GM23338 (cell line): Measurements from ENCODE around the gene MYRFL. TPM values are rescaled to one million over a fixed set of nuclear protein-coding genes. Genes with fewer than 3 reads are reported as not detected.

ENCODE experiments used
- ATAC-seq: fragments of 200-7000 bp; cut with Tn5 transposase; 3 replicates; pipeline ENCODE4 v1.9.1; 2020
- DNase-seq: peaks from one replicate; pipeline ENCODE4 v3.0.0-alpha.2; 2015; ENCODE audit warnings: low spot score
- H2AFZ ChIP-seq: fragments of 200-600 bp; sonication (generic); 2 replicates; pipeline ENCODE4 v1.8.0; 2016; ENCODE audit warnings: antibody characterized with exemption, mild to moderate bottlenecking, moderate library complexity
- H3F3A ChIP-seq: fragments of 200-600 bp; sonication (generic); replicated peaks from 2 replicates; pipeline ENCODE4 v1.8.0; 2017; ENCODE audit warnings: antibody characterized with exemption, mixed run types, low read depth
- H3K27ac ChIP-seq: fragments of 200-600 bp; sonication (generic); 2 replicates; pipeline ENCODE4 v1.6.1; 2016; ENCODE audit warnings: low read depth
- H3K27me3 ChIP-seq: fragments of 200-600 bp; sonication (generic); 2 replicates; pipeline ENCODE4 v1.8.0; 2016; ENCODE audit warnings: mild to moderate bottlenecking, mixed run types, moderate library complexity; ENCODE audit not compliant: insufficient read depth
- H3K36me3 ChIP-seq: fragments of 200-600 bp; sonication (generic); 2 replicates; pipeline ENCODE4 v1.8.0; 2016; ENCODE audit warnings: mild to moderate bottlenecking; ENCODE audit not compliant: insufficient read depth
- H3K4me1 ChIP-seq: fragments of 200-600 bp; sonication (generic); 2 replicates; pipeline ENCODE4 v1.8.0; 2016; ENCODE audit warnings: mild to moderate bottlenecking, moderate library complexity; ENCODE audit not compliant: insufficient read depth
- H3K4me2 ChIP-seq: fragments of 200-600 bp; sonication (generic); 2 replicates; pipeline ENCODE4 v1.7.1; 2017; ENCODE audit warnings: mixed run types
- H3K4me3 ChIP-seq: fragments of 200-600 bp; sonication (generic); 2 replicates; pipeline ENCODE4 v1.6.1; 2016; ENCODE audit warnings: mixed run types
- H3K79me2 ChIP-seq: fragments of 200-600 bp; sonication (generic); replicated peaks from 2 replicates; pipeline ENCODE4 v1.8.0; 2017; ENCODE audit warnings: mild to moderate bottlenecking; ENCODE audit not compliant: insufficient read depth
- H3K9me2 ChIP-seq: fragments of 200-600 bp; sonication (generic); 2 replicates; pipeline ENCODE4 v1.8.0; 2017; ENCODE audit not compliant: insufficient read depth
- H4K20me1 ChIP-seq: fragments of 200-600 bp; sonication (generic); replicated peaks from 2 replicates; pipeline ENCODE4 v1.8.0; 2017; ENCODE audit warnings: mild to moderate bottlenecking; ENCODE audit not compliant: insufficient read depth
- H3K27ac Mint-ChIP-seq: 2 replicates; pipeline ENCODE4 v1.8.0; 2020; ENCODE audit warnings: inconsistent platforms, mild to moderate bottlenecking, moderate library complexity, mixed read lengths
- H3K27me3 Mint-ChIP-seq: 3 replicates; pipeline ENCODE4 v1.8.0; 2022; ENCODE audit warnings: low read depth, mild to moderate bottlenecking, moderate library complexity, mixed read lengths, inconsistent platforms; ENCODE audit not compliant: insufficient read depth, poor library complexity
- H3K36me3 Mint-ChIP-seq: 3 replicates; pipeline ENCODE4 v1.8.0; 2021; ENCODE audit warnings: low read depth, mild to moderate bottlenecking, inconsistent platforms, moderate library complexity, mixed read lengths
- H3K4me1 Mint-ChIP-seq: 3 replicates; pipeline ENCODE4 v1.8.0; 2020; ENCODE audit warnings: mild to moderate bottlenecking, inconsistent platforms, mixed read lengths
- H3K4me3 Mint-ChIP-seq: 3 replicates; pipeline ENCODE4 v1.8.0; 2021; ENCODE audit warnings: moderate library complexity, mild to moderate bottlenecking, inconsistent platforms, mixed read lengths
- H3K9me3 Mint-ChIP-seq: 3 replicates; pipeline ENCODE4 v1.8.0; 2020; ENCODE audit warnings: moderate library complexity, mild to moderate bottlenecking, inconsistent platforms, mixed read lengths
- CREB1 ChIP-seq: fragments of 250-450 bp; sonication (Bioruptor Pico); IDR thresholded peaks from 2 replicates; pipeline ENCODE4 v1.5.0; 2020; ENCODE audit warnings: low read depth, mild to moderate bottlenecking, moderate library complexity
- CTCF ChIP-seq, 2 experiments: fragments of 200-600 bp in 1 of 2; sonication (generic) in 1 of 2; conservative IDR thresholded peaks; 2 replicates each; pipeline versions ENCODE4 v1.5.1 to v1.6.1; 2016 to 2017; ENCODE audit warnings: antibody characterized with exemption in 2 of 2, low read depth in 2 of 2, mild to moderate bottlenecking in 2 of 2, moderate library complexity in 1 of 2
- ETS1 ChIP-seq: IDR thresholded peaks from 2 replicates; pipeline ENCODE4 v1.6.1; 2016; ENCODE audit warnings: antibody characterized with exemption
- EZH2 ChIP-seq: fragments of 200-600 bp; sonication (generic); IDR thresholded peaks from one replicate; pipeline ENCODE4 v1.8.0; 2017; ENCODE audit warnings: antibody characterized with exemption, mild to moderate bottlenecking, low read depth; ENCODE audit not compliant: unreplicated experiment
- EZH2phosphoT487 ChIP-seq: fragments of 200-600 bp; sonication (generic); IDR thresholded peaks from one replicate; pipeline ENCODE4 v1.8.1; 2018; ENCODE audit warnings: antibody characterized with exemption; ENCODE audit not compliant: unreplicated experiment
- JUNB ChIP-seq: IDR thresholded peaks from one replicate; pipeline ENCODE4 v1.6.1; 2016; ENCODE audit warnings: antibody characterized with exemption; ENCODE audit not compliant: unreplicated experiment
- NANOG ChIP-seq: IDR thresholded peaks from 2 replicates; pipeline ENCODE4 v1.6.1; 2016; ENCODE audit warnings: antibody characterized with exemption, borderline replicate concordance
- POLR2AphosphoS5 ChIP-seq: IDR thresholded peaks from 2 replicates; pipeline ENCODE4 v1.6.1; 2016; ENCODE audit warnings: antibody characterized with exemption, low read depth
- REST ChIP-seq: IDR thresholded peaks from one replicate; pipeline ENCODE4 v1.6.1; 2018; ENCODE audit warnings: antibody characterized with exemption; ENCODE audit not compliant: unreplicated experiment
- STAT1 ChIP-seq: IDR thresholded peaks from one replicate; pipeline ENCODE4 v1.6.1; 2016; ENCODE audit warnings: antibody characterized with exemption; ENCODE audit not compliant: unreplicated experiment
- ZNF114 ChIP-seq: fragments of 250-450 bp; sonication (Bioruptor Pico); IDR thresholded peaks from 2 replicates; pipeline ENCODE4 v1.5.0; 2020; ENCODE audit warnings: mild to moderate bottlenecking, moderate library complexity
- ZNF331 ChIP-seq: fragments of 250-450 bp; sonication (Bioruptor Pico); IDR thresholded peaks from 2 replicates; pipeline ENCODE4 v1.5.0; 2020; ENCODE audit warnings: low read depth, mild to moderate bottlenecking, moderate library complexity
- ZNF462 ChIP-seq: fragments of 250-450 bp; sonication (Bioruptor Pico); IDR thresholded peaks from 2 replicates; pipeline ENCODE4 v1.5.0; 2020; ENCODE audit warnings: mild to moderate bottlenecking, moderate library complexity
- polyA plus RNA-seq: library from polyadenylated mRNA; unstranded; fragments of >200 nt; fragmentation: Nextera tagmentation; extraction: Ambion mirVana; gene quantifications from 2 replicates; pipeline ENCODE4 v1.2.1, GENCODE V29; 2016
- total RNA-seq: library from RNA; depleted of rRNA; stranded (reverse); fragments of >200 nt; shearing (Covaris generic); gene quantifications from 2 replicates; pipeline ENCODE4 v1.2.3, GENCODE V29; 2014

Gene MYRFL
- total and polyA plus RNA-seq, 2 experiments from 2014 or later: 2.3 to 2.8 TPM

- Mint-ChIP-seq H3K9me3 (no peaks in the 10 kb centered on the region), H3K27me3 (no peaks in the 10 kb centered on the region)
- H3K79me2 ChIP-seq: no peaks in the 10 kb centered on the region
These were observed 8.7 kb downstream of the MYRFL start for GRCh38 chr12:69833696-69834095.

More at GRCh38 chr12:69833696-69834095, 8.7 kb downstream of the MYRFL start:
- no peak overlapping the region for H3K27ac ChIP-seq
- TF ChIP-seq ZNF114 (CRISPR knock-in tag) (no peak), CREB1 (CRISPR knock-in tag) (no peak), ETS1 (no peak), JUNB (no peak), STAT1 (no peak), ZNF331 (CRISPR knock-in tag) (no peak), EZH2 (no peak), CTCF (conservative IDR thresholded peaks at IDR 0.05; ENCODE audit: low read depth in 2 of 2) (no peak), EZH2phosphoT487 (no peak), REST (no peak), ZNF462 (CRISPR knock-in tag) (no peak), POLR2AphosphoS5 (no peak), NANOG (no peak)
- Mint-ChIP-seq H3K4me1 (no peaks in the 10 kb centered on the region), H3K27ac (no peak overlapping the region), H3K36me3 (no peaks in the 10 kb centered on the region), H3K4me3 (no peak overlapping the region)
- H3K36me3 ChIP-seq: no peaks in the 10 kb centered on the region
- H3K4me1 ChIP-seq: no peaks in the 10 kb centered on the region
- no peak overlapping the region for H3K4me2 ChIP-seq
- no peak overlapping the region for H2AFZ ChIP-seq
- DNase-seq (no peak), ATAC-seq (no peak)
- no peaks in the 10 kb centered on the region for H3K27me3 ChIP-seq
- H3K9me2 ChIP-seq: no peaks in the 10 kb centered on the region
- H3F3A ChIP-seq: no peaks in the 10 kb centered on the region
- H4K20me1 ChIP-seq: no peaks in the 10 kb centered on the region
- no peak overlapping the region for H3K4me3 ChIP-seq
